HG03196 (cell line): ENCODE measurements around the gene CAMK2A.

Source experiments
- ATAC-seq: cut with Tn5 transposase; IDR thresholded peaks from one replicate; pipeline ENCODE4 v1.9.1; 2021; ENCODE audit not compliant: unreplicated experiment

Gene CAMK2A

GRCh38 chr5:150279330-150280020 is 10.1 kb downstream of the CAMK2A start:
- ATAC-seq, result no peak

- no peak for ATAC-seq
Observed at GRCh38 chr5:150278916-150279315, 10.7 kb downstream of the CAMK2A start.

DNA sequence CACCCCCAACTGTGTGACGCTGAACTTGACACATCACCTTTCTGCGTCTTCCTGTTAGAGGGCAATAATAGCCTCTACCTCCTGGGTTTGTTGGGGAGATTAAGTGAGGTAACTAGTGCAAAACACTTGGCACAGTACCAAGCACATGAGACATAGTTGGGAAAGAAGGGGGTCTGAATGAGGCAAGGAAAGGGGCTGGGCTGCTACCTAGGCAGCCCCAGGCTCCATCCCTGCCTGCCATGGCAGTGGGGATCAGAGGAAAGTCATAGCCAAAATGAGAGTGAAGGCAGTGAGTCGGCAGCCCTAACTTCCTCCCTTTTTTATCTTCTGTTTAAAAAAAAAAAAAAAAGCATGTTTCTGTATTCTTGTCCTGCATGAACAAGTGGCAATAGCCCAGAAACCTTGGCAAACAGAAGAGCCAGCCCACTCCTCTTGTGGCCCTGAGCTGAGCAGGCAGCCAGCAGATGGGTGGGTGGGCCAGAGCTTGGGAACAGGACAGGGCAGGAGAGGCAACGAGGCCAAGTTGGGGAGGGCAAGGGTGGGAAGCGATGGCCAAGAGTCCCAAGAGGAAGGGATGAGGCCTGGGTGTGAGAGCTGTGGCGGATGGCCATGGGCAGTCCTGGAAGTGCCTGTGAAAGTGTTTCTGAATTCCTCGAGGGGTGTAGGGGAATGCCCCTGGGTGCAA is 11.4 kb downstream of the CAMK2A start:
- ATAC-seq, result no peak

DNA sequence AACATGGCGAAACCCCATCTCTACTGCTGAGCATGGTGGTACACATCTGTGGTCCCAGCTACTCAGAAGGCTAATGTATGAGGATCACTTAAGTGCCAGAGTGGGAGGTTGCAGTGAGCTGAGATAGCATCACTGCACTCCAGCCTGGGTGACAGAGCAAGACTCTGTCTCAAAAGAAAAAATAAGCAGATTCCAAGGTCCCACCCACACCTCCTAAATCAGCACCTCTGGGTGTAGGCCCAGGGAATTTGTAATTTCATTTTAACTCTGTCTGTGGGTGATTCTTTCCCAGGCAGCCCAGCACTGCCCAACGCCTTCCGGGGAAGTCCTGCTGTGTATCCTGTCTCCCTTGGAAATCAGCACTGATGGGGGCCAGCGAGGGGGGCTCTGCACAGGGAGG is 12.5 kb downstream of the CAMK2A start:
- no peak for ATAC-seq

DNA sequence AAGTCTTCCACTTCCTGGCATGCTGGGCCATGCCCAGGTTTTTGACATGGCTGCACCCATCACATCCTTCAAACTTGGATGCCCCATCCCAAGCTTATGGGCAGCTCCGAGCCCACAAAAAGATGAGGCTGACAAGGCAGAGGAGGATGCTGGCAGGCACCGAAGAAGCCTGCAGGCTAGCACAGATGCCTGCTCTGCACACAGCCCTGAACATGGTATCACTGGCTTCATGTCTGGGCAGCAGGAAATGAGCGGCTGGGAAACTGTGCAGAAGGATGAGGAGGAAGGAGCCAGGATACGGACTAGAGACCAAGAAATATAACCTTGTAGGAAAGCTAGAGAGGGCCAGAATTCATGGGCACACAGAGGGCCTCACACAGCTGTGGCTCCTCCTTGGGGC is 14.8 kb downstream of the CAMK2A start:
- ATAC-seq, result no peak

GRCh38 chr5:150272531-150272930 is 17.0 kb downstream of the CAMK2A start:
- ATAC-seq, result no peak

DNA sequence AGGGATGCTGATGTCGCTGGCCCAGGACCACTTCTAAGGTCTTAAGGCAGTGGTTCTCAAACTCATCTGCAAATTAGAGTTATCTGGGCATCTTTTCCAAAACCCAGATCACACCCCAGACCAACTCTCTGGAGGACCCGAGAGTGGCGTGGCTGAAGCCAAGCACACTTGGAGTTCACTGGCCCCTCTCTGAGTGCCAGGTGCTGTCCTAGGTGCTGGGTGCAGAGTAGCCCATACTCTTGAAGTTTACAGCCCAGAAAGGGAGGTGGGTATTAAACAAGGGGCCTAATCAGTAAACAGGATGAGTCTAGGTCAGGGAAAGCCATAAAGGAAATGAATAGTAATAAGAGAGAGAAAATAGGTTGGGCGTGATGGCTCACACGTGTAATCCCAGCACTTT is 17.6 kb downstream of the CAMK2A start:
- ATAC-seq, result no peak

DNA sequence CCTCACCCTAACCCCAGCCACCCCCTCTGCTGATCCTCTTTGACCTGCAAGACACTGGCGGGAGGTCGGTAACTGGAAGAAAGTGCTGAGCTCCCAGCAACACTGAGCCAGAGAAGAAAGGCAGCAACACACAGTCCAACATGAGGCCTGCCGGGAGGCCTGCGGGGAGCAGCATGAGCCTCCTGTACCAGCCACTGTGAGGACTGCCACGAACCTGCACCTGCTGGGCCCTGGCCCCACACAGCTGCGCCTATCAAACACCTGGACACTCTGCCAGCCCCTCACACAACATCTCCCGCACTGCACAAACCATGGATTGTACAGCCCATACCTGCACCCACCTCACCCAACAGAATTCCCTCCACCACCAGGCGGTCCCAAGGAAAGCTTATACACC is 18.3 kb downstream of the CAMK2A start:
- ATAC-seq, result no peak

- ATAC-seq, result no peak
Observed at GRCh38 chr5:150270541-150271295, 18.9 kb downstream of the CAMK2A start.

- ATAC-seq, result no peak
Observed at GRCh38 chr5:150266871-150267291, 22.7 kb downstream of the CAMK2A start.

GRCh38 chr5:150265870-150266383 is 23.6 kb downstream of the CAMK2A start:
- no peak for ATAC-seq

DNA sequence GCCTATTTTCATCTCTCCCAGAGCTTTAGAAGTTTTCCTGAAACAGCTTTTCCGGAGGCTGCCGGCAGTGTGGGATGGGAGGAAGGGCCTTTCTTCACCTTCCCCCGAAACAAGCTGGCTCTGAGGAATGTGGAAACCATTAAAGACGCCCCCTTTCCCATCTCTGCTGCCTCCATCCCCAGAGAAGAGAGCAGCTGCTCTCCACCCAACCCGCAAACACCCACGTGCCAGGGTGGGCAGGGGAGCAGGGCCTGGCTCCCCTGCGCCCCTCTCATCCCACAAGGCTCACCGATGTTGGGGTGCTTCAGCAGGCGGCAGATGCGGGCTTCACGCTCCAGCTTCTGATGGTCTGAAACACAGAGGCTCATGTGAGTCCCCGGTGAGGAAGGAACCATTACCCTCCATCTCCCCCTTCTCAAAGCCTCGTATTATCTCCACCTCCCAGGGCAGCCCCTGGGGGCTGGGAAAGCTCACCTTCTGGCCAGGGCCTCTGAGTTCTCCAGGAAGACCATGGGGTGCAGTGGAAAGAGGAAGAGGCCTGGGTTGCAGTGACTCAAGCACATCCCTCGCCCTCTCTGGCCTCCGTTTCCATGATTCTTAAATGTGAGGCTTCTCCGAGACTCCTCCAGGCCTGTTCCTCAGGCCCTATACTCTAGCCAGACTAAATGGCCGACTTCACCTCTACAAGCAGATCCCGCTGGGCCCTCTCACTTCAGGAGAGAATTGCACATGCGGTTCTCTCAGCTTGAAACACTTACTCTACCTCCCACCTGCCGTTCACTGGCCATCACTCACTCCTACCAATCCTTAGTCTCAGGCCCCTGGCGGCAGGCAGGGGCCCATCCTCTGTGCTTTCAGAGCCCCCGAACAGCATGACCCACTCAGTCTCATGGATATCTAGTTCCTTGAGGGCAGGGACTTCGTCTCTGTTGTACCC is 24.6 kb downstream of the CAMK2A start:
- no peak for ATAC-seq

- ATAC-seq, result no peak
Observed at GRCh38 chr5:150263801-150264621, 25.6 kb downstream of the CAMK2A start.

- no peak for ATAC-seq
Observed at GRCh38 chr5:150263375-150263775, 26.2 kb downstream of the CAMK2A start.

DNA sequence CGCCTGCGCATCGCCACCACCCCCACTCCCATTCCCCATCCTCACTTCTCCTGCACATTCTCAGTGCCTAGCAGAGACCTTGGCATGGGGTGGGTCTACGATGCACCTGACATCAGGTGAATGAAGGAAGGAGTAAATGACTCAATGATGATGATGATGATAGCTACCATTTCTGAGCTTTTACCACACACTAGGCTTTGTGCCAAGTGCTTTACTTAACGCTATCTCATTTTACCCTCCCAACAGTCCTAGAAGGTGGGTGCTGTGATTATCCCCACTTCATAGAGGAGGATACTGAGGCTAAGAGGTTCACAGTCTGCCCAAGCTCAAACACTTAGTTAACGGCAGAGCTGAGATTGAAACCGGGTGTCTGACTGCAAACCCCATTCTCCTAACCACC is 27.1 kb downstream of the CAMK2A start:
- ATAC-seq, result no peak

DNA sequence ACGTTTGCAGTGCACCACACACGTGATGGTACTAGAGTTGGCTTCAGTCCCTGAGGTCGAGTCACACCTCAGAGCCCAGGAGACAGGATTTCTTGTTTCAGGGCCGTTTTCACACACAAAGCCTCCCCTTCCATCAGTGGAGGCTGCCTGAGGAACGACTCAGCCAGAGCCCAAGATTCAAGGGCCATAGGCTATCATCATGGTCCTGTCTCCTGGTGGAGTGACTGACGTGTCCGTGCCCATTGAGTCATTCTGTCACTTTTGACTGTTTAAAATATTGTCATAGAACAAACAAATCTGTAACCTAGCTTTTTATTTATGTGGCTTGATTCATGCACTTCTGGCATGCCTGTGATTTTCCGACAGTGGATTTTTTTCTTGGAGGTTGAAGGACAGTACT is 28.3 kb downstream of the CAMK2A start:
- ATAC-seq, result no peak

DNA sequence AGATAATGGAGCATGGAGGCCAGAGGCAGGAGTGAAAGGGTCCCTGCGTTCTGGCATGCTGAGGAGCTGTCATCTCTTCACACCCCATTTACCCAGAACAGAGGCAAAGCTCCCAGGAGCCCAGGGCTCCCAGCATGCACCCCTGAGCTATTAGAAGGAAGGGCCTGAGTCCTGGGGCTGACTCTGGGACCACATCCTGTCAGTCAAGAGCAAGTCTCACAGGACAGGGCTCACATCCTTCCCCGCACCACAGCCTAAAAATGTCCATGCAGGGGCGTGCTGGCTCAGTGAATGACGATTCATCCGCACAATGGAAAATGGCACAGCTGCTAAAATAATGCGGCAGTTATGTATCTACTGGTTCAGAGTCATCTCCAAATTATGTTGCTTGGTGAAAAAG is 31.4 kb downstream of the CAMK2A start:
- ATAC-seq, result no peak

DNA sequence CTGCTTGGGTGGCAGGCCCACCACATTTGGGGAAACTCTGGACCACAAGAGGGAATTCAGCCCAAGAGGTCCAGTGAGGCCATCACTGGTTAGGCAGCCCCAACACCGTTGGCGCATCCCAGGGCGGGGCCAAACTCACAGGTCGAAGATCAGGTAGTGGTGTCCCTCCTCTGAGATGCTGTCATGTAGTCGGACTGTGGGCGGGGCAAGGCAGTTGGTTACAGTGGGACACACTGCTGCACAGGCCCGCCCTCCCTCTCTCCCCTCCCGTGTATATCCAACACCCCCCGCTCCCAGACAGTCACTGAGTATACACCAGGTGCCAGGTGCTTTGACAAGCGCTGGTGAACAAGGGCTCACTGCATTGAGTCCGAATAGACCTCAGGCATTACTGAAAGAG is 32.1 kb downstream of the CAMK2A start:
- no peak for ATAC-seq

GRCh38 chr5:150256410-150257064 is 33.0 kb downstream of the CAMK2A start:
- no peak for ATAC-seq
